Stimulated activated CD8-positive, alpha-beta memory T cell treated with anti-CD3 and anti-CD28 coated beads, Interleukin-7, amount 100 ng/mL, for 4 hours (primary cell): Measurements from ENCODE around the gene NR4A1.

Experiments
- DNase-seq, 2 donors: peaks; one replicate each; pipeline ENCODE4 v3.0.0-alpha.2; 2020; ENCODE audit warnings: low read depth in 2 of 2

The NR4A1 gene

DNA sequence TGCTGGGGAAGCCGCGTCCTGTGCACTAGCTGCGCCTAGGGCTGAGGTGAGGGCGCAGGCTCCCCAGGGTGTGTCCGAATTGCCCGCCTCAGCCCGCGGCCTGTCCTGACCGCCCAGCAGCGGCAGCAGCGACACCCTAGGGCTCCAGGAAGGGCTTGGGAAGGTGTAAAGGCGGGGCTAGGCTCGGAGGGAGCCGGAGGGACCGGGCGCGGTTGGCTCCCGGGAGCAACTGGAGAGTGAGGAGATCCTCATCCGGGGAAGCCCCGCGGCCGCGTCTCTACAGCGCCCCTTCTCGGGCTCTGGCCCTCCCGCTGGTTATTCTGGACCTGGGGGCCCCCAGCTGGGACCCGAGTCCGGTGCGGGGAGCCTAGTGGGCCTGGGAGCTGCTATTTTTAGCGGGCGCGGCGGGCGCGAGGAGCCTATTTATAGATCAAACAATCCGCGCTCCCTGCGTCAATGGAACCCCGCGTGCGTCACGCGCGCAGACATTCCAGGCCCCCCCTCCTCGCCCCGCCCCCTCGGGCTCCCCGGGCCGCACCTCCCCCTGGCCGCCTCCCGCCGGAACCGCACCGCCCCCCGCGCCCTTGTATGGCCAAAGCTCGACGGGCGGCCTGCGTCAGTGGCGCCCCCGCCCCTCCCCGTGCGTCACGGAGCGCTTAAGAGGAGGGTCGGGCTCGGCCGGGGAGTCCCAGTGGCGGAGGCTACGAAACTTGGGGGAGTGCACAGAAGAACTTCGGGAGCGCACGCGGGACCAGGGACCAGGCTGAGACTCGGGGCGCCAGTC lies at the start of gene NR4A1:
Gene NR4A1 (plus strand): TSS at position 685 of the 784 bp plus-strand sequence. CDS start 2,887 bp downstream, outside the sequence.
- peak; percentile 97 to 100 for DNase-seq

DNA sequence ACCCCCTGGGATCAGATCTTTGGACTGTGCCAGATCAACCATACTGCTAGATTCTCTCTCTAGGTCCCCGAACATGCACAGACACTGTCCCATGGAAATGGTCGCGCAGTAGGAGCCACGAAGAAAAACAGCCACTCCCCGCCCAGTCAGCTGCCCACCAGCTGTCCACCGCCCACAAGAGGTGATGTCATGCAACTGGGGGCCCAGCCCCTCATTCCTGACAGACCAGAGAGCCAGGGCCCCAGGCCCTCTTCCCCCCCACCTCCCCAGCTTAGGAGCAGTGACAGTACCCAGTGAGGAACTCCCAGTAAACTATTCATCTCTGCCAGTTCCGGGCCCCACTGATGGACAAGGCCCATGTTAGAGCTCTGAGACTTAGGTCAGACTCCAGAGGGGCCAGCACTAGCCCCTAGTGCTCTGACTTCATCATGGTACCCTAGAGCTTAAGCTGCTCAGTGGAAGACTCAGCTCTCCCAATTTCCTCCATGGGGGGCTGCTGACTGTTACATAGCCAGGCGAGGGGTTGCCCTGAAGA lies 48.2 kb upstream of the NR4A1 start:
- no peak for DNase-seq

DNA sequence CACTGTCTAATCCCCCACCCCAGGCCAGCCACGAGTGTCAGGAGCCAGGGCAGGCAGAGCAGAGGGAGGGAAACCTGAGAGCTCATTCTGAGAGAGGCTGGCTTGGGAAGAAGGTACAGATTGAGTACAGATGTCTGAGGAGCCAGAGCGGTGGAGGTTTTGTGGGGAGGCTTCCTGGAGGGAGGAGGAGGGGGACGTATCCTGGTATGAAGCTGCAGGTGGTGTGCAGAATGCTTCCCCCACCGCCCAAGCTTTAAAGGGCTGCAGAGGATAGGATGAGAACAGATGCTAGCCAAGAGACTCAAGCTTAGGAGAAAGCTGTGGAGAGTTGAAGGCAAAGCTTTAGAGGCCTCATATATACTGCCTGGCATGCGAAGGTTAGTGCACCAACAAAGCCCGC lies 47.7 kb upstream of the NR4A1 start:
- DNase-seq: no peak

DNA sequence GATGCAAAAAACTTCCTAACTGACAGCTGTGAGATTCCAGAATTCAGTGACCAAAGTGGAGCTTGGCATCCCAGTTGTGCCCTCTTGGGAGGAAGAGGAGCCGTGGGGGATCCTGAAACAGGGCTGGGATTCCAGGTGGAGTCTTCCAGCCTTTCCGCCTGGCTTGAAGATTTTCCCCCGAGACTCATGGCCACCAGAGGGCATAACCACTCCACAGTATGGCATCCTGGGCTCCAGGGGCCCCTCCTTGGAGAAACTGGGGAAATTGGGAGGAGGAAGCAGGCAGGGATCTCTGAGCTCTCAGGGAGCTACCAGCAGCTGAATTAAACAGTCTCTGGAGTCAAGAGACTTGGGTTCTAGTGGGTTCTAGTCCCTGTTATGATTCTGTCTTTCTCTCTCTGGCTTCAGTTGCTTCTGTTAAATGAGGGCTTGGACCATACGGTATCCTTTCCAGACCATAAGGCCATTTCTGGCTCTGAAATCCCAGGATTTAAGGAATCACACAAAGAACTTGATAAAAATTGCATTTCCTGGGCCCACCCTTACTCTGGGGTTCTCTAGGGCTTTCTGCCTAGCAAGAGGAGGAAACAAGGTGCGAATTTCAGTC lies 47.1 kb upstream of the NR4A1 start:
- no peak for DNase-seq

DNA sequence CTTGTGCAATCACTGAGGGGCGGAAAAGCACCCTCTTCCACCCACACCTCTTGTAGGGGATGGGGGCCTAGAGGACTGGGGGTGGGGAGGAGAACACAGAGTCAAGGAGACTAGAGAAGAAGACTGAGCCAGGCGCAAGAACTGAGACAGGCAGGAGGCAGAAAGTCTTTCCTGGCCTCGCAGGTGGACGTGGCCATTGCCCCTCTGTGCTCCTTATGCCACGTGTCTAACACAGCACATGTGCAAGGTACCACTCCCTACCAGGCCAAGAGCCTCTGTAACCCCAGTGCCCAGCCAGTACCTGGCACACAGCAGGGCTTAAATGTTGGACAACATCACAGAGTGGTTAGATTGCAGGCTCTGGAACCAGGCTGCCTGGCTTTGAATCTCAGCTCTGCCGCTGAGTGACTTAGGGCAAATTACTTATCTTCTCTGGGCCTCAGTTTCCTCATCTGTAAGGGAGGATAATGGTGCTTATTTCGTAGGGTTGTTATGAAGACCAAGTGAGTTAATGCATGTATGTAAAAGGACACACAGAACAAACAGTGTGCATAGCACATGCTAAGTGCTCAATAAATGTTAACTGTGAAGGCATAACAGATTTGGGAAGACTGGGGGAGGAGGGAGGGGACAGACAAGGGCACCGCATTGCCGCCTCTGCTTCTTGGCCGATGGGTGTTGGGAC lies 45.9 kb upstream of the NR4A1 start:
- DNase-seq: no peak

DNA sequence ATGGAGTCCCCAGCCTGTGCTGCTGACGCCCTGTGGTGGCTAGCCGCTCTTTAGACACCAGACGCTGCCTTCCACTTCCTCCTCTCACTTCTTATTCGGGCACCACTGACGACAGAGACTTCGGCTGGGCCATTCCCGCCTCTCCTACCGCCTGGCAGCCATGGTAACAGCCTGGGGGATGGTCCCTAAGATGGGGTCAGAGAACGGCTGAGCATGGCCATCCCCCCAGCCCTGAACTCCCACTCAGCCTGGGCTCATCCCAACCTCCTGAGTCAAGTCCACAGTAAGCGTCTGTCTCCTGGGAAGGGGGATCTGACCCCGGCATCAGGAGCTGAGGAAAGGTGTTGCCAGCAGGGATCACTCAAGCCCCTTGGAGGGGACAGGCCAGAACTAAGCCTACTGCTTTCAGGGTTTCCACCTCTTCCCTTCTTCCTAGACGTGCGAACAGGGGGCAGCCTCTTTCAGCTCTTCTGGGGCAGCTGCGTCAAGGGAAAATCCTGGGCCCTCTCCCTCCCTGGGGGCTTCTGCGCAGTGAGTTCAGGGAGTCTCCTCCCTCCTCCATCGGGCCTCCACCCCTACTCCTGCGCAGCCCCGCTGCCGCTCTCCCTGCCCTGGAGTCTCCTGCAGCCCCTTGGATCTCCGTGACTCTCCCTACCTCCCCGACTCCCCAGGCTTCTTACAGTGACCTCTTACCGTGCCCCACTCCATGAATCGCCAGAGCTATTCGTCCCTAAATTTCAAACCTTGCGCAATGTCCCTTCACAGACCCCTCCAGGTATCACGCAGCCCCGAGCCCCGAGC lies 45.1 kb upstream of the NR4A1 start:
- DNase-seq: peak in 1 of 2 donors; percentile 35

DNA sequence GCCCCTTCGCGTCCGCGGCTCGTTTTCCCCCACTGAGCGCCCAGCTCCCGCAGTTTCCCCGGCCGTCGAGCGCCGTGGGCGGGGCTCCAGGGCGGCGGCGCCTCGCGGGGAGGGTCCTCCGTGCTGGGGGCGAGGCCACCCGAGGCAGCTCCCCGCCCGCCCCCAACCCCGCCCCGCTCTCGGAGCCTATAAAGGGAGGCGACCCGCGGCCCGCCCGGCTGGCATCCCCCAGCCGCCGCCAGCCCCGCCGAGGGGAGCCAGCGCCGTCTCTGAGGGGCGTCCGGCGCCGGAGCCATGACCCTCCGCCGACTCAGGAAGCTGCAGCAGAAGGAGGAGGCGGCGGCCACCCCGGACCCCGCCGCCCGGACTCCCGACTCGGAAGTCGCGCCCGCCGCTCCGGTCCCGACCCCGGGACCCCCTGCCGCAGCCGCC lies 44.5 kb upstream of the NR4A1 start, which contains the start of gene TAMALIN:
Gene TAMALIN (plus strand): TSS at position 221 of the 432 bp plus-strand sequence. CDS start 74 bp downstream, at position 295.
- DNase-seq: peak; percentile 63 to 80

DNA sequence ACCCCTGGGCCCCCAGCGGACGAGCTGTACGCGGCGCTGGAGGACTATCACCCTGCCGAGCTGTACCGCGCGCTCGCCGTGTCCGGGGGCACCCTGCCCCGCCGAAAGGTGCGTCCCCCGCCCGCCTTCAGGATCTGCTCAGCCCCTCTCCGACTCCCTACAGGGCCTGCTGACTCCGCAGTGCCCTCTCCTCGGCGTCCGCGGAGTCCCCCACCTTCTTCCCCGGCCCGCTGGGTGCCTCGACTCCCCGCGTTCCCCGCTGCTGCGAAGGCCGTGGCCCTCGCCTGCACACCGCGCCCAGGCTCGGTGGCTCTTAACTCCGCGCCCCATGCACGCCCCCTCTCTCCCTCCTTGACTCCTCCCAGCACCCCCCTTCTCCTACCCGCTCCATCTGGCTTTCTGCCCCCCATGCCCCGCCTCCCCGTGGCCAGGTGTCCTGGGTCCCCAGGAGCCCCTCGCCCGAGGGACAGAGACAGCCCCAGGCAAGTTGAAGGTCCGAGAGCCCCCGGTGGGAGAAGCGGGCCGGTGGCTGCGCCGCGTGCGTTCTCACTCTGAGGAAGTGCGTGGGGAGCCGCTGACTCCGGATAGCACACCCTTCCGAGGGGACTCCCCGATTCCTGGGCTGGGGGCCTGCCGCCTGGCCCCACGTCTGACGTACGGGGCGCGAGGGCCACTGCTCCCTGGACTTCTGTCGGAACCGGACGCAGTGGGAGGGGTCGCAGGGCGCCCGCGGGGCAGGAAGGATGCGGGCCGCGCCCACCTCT lies 43.9 kb upstream of the NR4A1 start:
- DNase-seq: peak; percentile 21 to 53

DNA sequence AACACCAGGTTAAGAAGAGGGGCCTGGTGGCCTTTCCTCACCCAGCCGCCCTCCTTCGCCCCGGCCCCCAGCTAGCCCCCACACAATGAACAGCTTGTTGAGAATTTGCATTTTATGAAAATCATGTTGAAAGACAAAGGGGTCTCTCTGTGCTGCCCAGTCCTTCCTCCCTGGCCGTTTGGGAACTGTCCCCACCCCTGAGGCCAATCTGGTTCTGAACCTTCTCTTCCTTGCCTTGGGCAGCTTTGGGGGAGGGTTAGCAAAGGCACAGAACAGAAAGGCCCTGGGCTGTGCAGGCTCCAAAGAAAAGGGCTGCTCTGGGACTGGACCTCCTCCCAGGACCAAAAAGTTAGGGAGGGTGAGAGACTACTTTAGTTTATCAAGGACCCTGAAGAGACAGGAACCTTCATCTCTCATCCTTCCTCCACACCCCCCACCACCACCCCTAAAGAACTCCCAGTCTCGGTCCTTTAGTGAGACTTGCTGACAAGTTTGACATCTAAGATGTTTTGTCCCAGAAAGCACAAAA lies 43.2 kb upstream of the NR4A1 start:
- no peak for DNase-seq

DNA sequence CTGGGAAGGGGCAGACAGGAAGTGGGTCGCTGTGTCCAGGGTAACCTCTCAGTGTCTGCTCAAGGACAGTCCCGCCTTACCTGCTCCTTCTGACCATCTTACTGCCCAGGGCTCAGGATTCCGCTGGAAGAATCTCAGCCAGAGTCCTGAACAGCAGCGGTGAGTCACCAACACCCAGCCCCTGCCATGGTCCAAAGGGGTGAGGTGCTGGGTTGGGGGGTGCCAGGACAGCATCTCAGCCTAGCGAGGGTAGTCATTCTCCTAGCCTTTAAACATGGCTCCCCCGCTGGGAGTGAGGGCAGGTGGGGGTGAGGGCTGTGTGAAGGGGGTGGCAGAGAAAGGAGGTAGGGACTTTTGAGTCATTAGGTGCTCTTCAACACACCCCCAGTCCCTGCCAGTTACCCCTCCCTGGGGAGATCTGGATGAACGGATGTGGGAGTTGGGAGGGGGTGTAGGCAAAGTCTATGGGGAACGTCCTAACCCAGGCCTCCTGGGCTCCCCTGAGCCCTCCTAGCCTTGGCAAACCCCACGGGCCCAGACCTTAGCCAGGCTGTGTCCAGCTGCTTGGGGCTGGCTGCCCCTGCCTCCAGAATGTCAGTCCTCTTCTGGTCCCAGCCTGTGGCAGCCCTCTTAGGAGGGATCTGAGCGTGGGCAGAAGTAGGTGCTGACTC lies 42.0 kb upstream of the NR4A1 start:
- DNase-seq: no peak

DNA sequence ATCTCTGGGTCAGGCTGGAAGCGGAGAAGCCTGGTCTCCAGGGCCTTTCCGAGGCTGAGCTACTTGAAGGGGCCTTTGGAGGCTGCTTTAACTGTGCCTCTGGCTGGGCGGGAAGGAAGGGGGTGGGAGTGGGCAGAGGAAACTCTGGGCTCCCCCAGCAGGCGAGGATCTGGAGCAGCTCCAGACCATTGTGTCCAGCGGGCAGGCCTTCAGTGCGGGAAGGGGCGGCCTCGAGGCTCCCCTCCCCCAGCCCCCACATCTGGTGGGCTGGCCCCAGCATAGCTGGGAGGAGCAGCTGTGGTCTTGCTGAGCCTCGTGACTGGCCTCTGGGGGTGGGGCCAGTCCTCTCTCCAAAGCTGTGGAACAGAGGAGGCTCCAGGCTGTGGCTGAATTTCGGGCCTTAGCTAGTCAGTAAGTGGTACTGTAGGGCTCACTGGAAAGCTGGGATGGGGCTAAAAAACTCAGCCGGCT lies 41.1 kb upstream of the NR4A1 start:
- no peak for DNase-seq

DNA sequence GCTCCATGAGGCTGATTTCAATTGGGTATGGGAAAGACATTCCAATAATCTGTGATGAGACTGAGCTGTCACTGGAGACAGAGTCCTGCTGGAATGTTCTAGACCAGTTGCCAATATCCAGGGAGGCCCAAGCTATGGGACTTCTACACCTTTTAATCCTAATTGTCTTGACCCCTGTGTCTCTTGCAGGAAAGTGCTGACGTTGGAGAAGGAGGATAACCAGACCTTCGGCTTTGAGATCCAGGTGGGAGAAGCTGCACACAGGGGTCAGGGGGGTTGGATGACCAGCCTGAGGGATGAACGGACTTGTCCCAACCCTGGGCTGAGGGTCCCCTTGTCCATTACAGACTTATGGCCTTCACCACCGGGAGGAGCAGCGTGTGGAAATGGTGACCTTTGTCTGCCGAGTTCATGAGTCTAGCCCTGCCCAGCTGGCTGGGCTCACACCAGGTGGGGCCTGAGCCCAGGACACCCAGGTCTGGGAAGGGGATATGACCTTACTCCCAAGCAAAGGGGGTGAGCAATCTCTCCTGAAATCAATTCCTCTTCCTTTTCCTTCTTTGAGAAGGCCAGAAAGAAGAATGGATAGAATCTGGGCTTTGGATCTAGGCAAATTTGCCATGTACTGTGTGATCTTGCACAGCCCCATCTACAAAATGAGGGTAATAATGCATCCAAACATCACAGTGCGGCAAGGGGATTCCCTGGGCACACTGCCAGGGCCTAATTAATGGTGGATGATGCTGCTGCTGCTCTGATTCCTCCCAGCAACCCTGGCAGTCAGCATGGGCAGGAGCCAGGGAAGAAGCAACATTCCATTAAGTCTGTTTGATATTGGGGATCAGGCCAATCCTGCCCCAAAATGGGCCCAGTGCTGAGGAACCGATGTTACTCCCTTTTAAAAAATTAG lies 40.3 kb upstream of the NR4A1 start:
- DNase-seq: no peak

DNA sequence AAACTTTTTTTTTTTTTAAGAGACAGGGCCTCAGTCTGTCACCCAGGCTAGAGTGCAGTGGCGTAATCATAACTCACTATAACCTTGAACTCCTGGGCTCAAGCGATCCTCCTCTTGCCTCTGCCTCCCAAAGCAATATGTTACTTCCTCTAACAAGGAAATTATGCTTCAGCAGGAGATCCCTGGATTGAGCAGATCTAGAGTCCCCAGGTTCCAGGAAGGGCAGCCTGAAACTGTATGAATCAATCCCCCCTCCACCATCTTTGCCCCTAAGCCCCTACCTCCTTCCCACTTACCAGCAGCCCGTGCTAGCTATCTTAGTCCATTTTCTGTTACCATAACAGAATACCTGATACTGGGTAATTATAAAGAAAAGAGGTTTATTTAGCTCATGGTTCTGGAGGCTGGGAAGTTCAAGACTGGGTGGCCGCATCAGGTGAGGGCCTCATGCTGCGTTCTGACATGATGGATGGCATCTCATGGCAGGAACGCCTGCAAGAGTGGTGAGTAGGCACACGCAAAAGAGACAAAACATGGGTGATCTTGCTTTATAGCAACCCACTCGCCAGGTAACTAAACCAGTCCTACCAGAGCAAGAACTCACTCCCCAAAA lies 39.5 kb upstream of the NR4A1 start:
- DNase-seq: no peak

DNA sequence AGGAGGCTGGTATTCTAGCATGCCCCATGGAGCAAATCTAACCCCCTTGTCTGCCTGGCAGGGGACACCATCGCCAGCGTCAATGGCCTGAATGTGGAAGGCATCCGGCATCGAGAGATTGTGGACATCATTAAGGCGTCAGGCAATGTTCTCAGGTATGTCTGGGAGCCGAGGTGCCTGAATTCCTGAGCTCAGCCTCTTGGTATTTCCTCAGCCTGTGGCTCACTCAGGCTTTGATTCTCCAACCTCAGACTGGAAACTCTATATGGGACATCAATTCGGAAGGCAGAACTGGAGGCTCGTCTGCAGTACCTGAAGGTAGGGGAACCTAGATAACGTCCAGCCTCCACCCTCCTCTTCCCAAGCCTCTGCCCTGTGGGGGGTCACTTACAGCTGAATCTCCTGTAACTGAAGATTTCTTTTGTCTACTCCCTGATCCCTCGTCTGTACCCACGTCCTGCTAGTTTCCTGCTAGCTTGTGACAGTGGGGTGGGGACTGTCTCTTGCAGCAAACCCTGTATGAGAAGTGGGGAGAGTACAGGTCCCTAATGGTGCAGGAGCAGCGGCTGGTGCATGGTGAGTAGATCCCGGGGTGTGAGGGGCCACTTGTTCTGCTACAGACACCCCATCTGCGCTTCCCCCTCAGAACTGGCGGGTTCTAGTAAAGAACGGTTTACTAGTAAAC lies 37.5 kb upstream of the NR4A1 start:
- DNase-seq: no peak

DNA sequence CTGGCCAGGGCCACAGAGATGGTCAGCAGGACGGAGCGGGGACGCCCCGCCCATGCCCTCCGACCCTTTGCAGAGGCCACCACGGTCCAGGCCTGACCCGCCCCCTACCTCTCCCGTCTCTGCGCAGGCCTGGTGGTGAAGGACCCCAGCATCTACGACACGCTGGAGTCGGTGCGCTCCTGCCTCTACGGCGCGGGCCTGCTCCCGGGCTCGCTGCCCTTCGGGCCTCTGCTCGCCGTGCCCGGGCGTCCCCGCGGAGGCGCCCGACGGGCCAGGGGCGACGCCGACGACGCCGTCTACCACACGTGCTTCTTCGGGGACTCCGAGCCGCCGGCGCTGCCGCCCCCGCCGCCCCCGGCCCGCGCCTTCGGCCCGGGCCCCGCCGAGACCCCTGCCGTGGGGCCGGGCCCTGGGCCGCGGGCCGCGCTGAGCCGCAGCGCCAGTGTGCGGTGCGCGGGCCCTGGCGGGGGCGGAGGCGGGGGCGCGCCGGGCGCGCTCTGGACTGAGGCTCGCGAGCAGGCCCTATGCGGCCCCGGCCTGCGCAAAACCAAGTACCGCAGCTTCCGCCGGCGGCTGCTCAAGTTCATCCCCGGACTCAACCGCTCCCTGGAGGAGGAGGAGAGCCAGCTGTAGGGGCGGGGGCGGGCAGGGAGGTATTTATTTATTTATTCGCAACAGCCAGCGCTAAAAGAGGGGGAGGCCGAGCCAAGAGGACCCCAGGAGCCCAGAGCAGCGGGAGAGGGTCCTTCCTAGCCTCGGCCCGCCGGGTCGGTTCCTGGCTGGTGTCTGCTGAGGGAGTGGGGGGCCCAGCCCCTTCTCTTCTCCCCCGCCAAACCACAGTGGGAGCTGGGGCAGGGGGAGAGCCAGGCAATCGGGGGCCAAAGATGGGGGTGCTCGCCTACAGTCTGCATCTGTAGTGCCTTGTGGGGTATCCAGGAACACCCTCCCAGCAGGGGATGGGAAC lies 36.4 kb upstream of the NR4A1 start:
- DNase-seq: no peak

DNA sequence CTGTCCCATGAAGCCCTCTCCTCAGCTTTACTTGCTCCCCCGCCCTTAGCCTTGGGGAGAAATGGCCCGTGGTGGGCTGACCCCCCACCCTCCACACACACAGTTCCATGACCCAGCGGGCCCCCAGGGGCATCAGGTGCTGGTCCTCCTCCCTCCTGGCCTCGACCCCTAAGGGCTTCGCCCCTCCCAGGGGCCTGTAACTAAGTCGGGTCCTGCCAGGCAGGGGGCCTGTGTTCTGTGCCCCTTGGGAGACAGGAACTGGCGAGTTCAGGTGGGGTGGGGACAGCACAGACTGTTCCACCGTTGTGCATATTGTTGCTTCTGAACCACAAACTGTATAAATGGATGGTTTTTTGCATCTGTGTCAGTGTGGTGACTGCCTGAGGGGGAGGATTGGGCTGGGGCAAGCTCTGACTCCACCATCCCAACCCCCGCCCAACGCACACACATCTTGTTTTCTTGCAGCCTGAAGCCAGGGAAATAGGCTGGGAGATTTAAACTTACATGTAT lies 35.7 kb upstream of the NR4A1 start:
- DNase-seq: no peak
